Thoracic aorta (tissue), 2 donors: ENCODE results near the gene KAZN. TPM values are rescaled to one million over a fixed set of nuclear protein-coding genes. Genes with fewer than 3 reads are reported as not detected.

ENCODE experiments used
- ATAC-seq: fragments of 150-250 bp; one replicate; pipeline ENCODE4 v1.8.0; 2017; ENCODE audit warnings: low read depth; ENCODE audit not compliant: insufficient number of reproducible peaks, low FRiP score
- DNase-seq: peaks from one replicate; pipeline ENCODE4 v3.0.0-alpha.2; 2020; ENCODE audit warnings: low spot score
- H3K27ac ChIP-seq, 2 donors: fragments of 200-600 bp; sonication (generic); 1 replicate in 1 of 2; 2 replicates in 1 of 2; pipeline ENCODE4 v1.5.1; 2016; ENCODE audit warnings: mild to moderate bottlenecking in 2 of 2, moderate library complexity in 2 of 2
- H3K27me3 ChIP-seq: fragments of 200-600 bp; sonication (generic); replicated peaks from 2 replicates; pipeline ENCODE4 v1.6.0; 2016; ENCODE audit warnings: mild to moderate bottlenecking; ENCODE audit not compliant: insufficient read depth
- H3K36me3 ChIP-seq: fragments of 200-600 bp; sonication (generic); one replicate; pipeline ENCODE4 v1.5.1; 2016
- H3K4me1 ChIP-seq, 2 donors: fragments of 200-600 bp; sonication (generic); 1 replicate in 1 of 2; 2 replicates in 1 of 2; pipeline versions ENCODE4 v1.5.1 to v1.6.0; 2016; ENCODE audit warnings: low read depth in 2 of 2, mild to moderate bottlenecking in 1 of 2; ENCODE audit not compliant: control insufficient read depth in 1 of 2
- H3K4me3 ChIP-seq: fragments of 200-600 bp; sonication (generic); 2 replicates; pipeline ENCODE4 v1.5.1; 2016; ENCODE audit warnings: mild to moderate bottlenecking
- H3K9me3 ChIP-seq: fragments of 200-600 bp; sonication (generic); 2 replicates; pipeline ENCODE4 v1.5.1; 2016
- CTCF ChIP-seq: fragments of 200-600 bp; sonication (generic); IDR thresholded peaks from one replicate; pipeline ENCODE4 v1.5.1; 2019; ENCODE audit warnings: antibody characterized with exemption
- total RNA-seq, 2 donors: library from RNA; depleted of rRNA; stranded (reverse); fragments of >200 nt; gene quantifications; one replicate each; pipeline versions ENCODE4 v1.1.0 to v1.2.3, GENCODE V29; 2016

KAZN gene
- total RNA-seq, 2 donors from 2014 or later, result 17.4 to 30.3 TPM

GRCh38 chr1:14600405-14601112 is 2.1 kb downstream of the KAZN start:
- no peak for TF ChIP-seq CTCF
- peaks cover 0 to 18% of the 10 kb centered on the region in 2 donors for H3K4me1 ChIP-seq
- H3K27ac ChIP-seq, result no peak overlapping the region
- peaks cover 6% of the 10 kb centered on the region for H3K27me3 ChIP-seq
- no peaks in the 10 kb centered on the region for H3K9me3 ChIP-seq
- H3K4me3 ChIP-seq, result no peak overlapping the region
- ATAC-seq, result no peak
- DNase-seq, result no peak
- no peaks in the 10 kb centered on the region for H3K36me3 ChIP-seq

- no peak for DNase-seq
- no peak for TF ChIP-seq CTCF
- H3K9me3 ChIP-seq, result no peaks in the 10 kb centered on the region
- H3K27ac ChIP-seq, result no peak overlapping the region
- ATAC-seq, result no peak
- peaks cover 6% of the 10 kb centered on the region for H3K27me3 ChIP-seq
- H3K4me1 ChIP-seq, result peaks cover 0 to 18% of the 10 kb centered on the region in 2 donors
- no peak overlapping the region for H3K4me3 ChIP-seq
- no peaks in the 10 kb centered on the region for H3K36me3 ChIP-seq
Observed at GRCh38 chr1:14602136-14602535, 3.7 kb downstream of the KAZN start.

GRCh38 chr1:14603645-14604044 is 5.2 kb downstream of the KAZN start:
- H3K9me3 ChIP-seq, result no peaks in the 10 kb centered on the region
- peaks cover 0 to 9% of the 10 kb centered on the region in 2 donors for H3K4me1 ChIP-seq
- no peaks in the 10 kb centered on the region for H3K36me3 ChIP-seq
- no peak for TF ChIP-seq CTCF
- DNase-seq, result no peak
- H3K27me3 ChIP-seq, result peaks cover 6% of the 10 kb centered on the region
- no peak overlapping the region for H3K4me3 ChIP-seq
- no peak for ATAC-seq
- H3K27ac ChIP-seq, result no peak overlapping the region

- TF ChIP-seq CTCF, result no peak
- Histone ChIP-seq H3K27ac (no peak overlapping the region), H3K36me3 (no peaks in the 10 kb centered on the region), H3K4me1 (peaks cover 0 to 2% of the 10 kb centered on the region in 2 donors), H3K27me3 (peaks cover 6% of the 10 kb centered on the region), H3K4me3 (no peak overlapping the region), H3K9me3 (no peaks in the 10 kb centered on the region)
- ATAC-seq (no peak), DNase-seq (no peak)
Observed at GRCh38 chr1:14604414-14604813, 5.9 kb downstream of the KAZN start.

GRCh38 chr1:14605945-14606344 is 7.5 kb downstream of the KAZN start:
- Histone ChIP-seq H3K4me3 (no peak overlapping the region), H3K36me3 (no peaks in the 10 kb centered on the region), H3K9me3 (no peaks in the 10 kb centered on the region), H3K27ac (no peak overlapping the region), H3K27me3 (peaks cover 5% of the 10 kb centered on the region), H3K4me1 (no peaks in the 10 kb centered on the region)
- no peak for TF ChIP-seq CTCF
- no peak for ATAC-seq
- DNase-seq, result no peak
